Spinal cord (tissue), 10 donors: ENCODE measurements around the gene HEPACAM2. TPM values are rescaled to one million over a fixed set of nuclear protein-coding genes. Genes with fewer than 3 reads are reported as not detected.

Experiments used
- DNase-seq, 6 donors: peaks; one replicate each; pipeline versions ENCODE4 v3.0.0 to v3.0.0-alpha.2; 2013 to 2015; ENCODE audit warnings: low spot score in 6 of 6, low read depth in 4 of 6
- H3K27ac ChIP-seq: one replicate; pipeline ENCODE4 v1.5.1; 2013; ENCODE audit warnings: low read depth, low read length, control low read depth
- H3K27me3 ChIP-seq: one replicate; pipeline ENCODE4 v1.6.1; 2013; ENCODE audit warnings: low read length; ENCODE audit not compliant: control insufficient read depth, insufficient read depth
- H3K36me3 ChIP-seq: one replicate; pipeline ENCODE4 v1.6.1; 2013; ENCODE audit warnings: low read length; ENCODE audit not compliant: control insufficient read depth, insufficient read depth
- H3K4me1 ChIP-seq: one replicate; pipeline ENCODE4 v1.6.1; 2013; ENCODE audit warnings: low read length; ENCODE audit not compliant: control insufficient read depth, insufficient read depth
- H3K4me3 ChIP-seq: one replicate; pipeline ENCODE4 v1.5.1; 2013; ENCODE audit warnings: low read depth, low read length, control low read depth
- H3K9me3 ChIP-seq: one replicate; pipeline ENCODE4 v1.6.1; 2013; ENCODE audit warnings: low read length; ENCODE audit not compliant: control insufficient read depth, insufficient read depth
- WGBS: methylation state at CpG from one replicate; pipeline ENCODE4 v1.1.5; 2013; ENCODE audit warnings: missing lambda C conversion rate; ENCODE audit not compliant: insufficient coverage; 5-methylcytosine and 5-hydroxymethylcytosine counted together
- polyA plus RNA-seq, 2 donors: library from polyadenylated mRNA; unstranded; fragments of 120-200 nt; gene quantifications; one replicate each; pipeline ENCODE4 v1.2.1, GENCODE V29; 2013; ENCODE audit not compliant: insufficient read length in 2 of 2
- total RNA-seq, 2 donors: library from RNA; depleted of rRNA in 1 of 2; stranded (reverse); fragments of 120-200 nt in 1 of 2; fragments of >200 nt in 1 of 2; gene quantifications; one replicate each; pipeline versions ENCODE4 v1.2.3 to v1.2.4, GENCODE V29; 2013 to 2014
- donor health status: healthy.

HEPACAM2 gene
- total and polyA plus RNA-seq, 4 donors, result 0.11 to 0.69 (median 0.23) TPM

- DNase-seq, result no peak
- WGBS, result 98% methylated on average over 3 of the region's 3 CpGs
- Histone ChIP-seq H3K36me3 (no peaks in the 10 kb centered on the region), H3K27ac (no peak overlapping the region), H3K4me1 (no peaks in the 10 kb centered on the region), H3K4me3 (no peak overlapping the region), H3K9me3 (no peaks in the 10 kb centered on the region), H3K27me3 (no peaks in the 10 kb centered on the region)
Measured at GRCh38 chr7:93140582-93141191, 85.6 kb downstream of the HEPACAM2 start.

- no peak for DNase-seq
- Histone ChIP-seq H3K4me3 (no peak overlapping the region), H3K36me3 (no peaks in the 10 kb centered on the region), H3K27ac (no peak overlapping the region), H3K4me1 (no peaks in the 10 kb centered on the region), H3K27me3 (no peaks in the 10 kb centered on the region), H3K9me3 (no peaks in the 10 kb centered on the region)
- 100% methylated on average over 2 of the region's 4 CpGs for WGBS
Measured at GRCh38 chr7:93138576-93138975, 87.7 kb downstream of the HEPACAM2 start.

Other genes with a start within 250 kb of the HEPACAM2 start
- 10 to 100 TPM in 1 of 2 donors, 1 to 10 TPM in 1; 9.6 to 12.2 TPM for gene SAMD9, start 108.5 kb downstream of the HEPACAM2 start, total RNA-seq
- gene SAMD9, start 108.5 kb downstream of the HEPACAM2 start, polyA plus RNA-seq, result 1 to 10 TPM; 1.4 to 2.0 TPM
- 10 to 100 TPM; 16.6 to 26.1 TPM for gene SAMD9L, start 78.1 kb downstream of the HEPACAM2 start, total RNA-seq
- gene SAMD9L, start 78.1 kb downstream of the HEPACAM2 start, polyA plus RNA-seq, result 1 to 10 TPM; 6.6 to 8.2 TPM
- 10 to 100 TPM; 39.5 to 95.4 TPM for gene VPS50, start 5.9 kb upstream of the HEPACAM2 start, total RNA-seq
- 10 to 100 TPM; 28.7 to 39.2 TPM for gene VPS50, start 5.9 kb upstream of the HEPACAM2 start, polyA plus RNA-seq